ENCODE data around the gene PTTG2.
"Not testable (repeated sequence)": the region's sequence is repeated elsewhere in the genome, so short reads cannot be mapped to it uniquely, and the experiment has no call there.

Gene PTTG2

GRCh38 chr4:37960098-37960497 is at the start of gene PTTG2:
Gene PTTG2, plus strand, starts transcription at chr4:37960398. Its CDS starts 37 bp downstream, at chr4:37960435.
- no peak for DNase-seq (ENCODE audit: low read depth)
- TF ChIP-seq CTCF (IDR thresholded peaks at IDR 0.05; ENCODE audit: low read length, missing control alignments) = no peak
- no peak within 1 kb of the TSS for H3K4me3 ChIP-seq (replicated peaks; ENCODE audit: low read depth, low read length)

GRCh38 chr4:37914539-37914938 is 45.7 kb upstream of the PTTG2 start:
- TF ChIP-seq CTCF (IDR thresholded peaks at IDR 0.05; ENCODE audit: low read length, missing control alignments) = no peak

GRCh38 chr4:37917388-37917787 is 42.8 kb upstream of the PTTG2 start:
- TF ChIP-seq CTCF (IDR thresholded peaks at IDR 0.05; ENCODE audit: low read length, missing control alignments) = no peak
- DNase-seq (ENCODE audit: low read depth) = no peak
- H3K4me3 ChIP-seq (replicated peaks; ENCODE audit: low read depth, low read length) = no peak overlapping the region

More at GRCh38 chr4:37914539-37914938, 45.7 kb upstream of the PTTG2 start:
- H3K4me3 ChIP-seq (replicated peaks; ENCODE audit: low read depth, low read length) = no peak overlapping the region
- DNase-seq (ENCODE audit: low read depth) = no peak

GRCh38 chr4:37918653-37919052 is 41.5 kb upstream of the PTTG2 start:
- no peak for DNase-seq (ENCODE audit: low read depth)
- H3K4me3 ChIP-seq (replicated peaks; ENCODE audit: low read depth, low read length) = no peak overlapping the region
- TF ChIP-seq CTCF (IDR thresholded peaks at IDR 0.05; ENCODE audit: low read length, missing control alignments) = no peak

- no peak for TF ChIP-seq CTCF (IDR thresholded peaks at IDR 0.05; ENCODE audit: low read length, missing control alignments)
- DNase-seq (ENCODE audit: low read depth) = peak; percentile 83
- no peak overlapping the region for H3K4me3 ChIP-seq (replicated peaks; ENCODE audit: low read depth, low read length)
These were observed 37.9 kb upstream of the PTTG2 start for GRCh38 chr4:37922328-37922727.

- not testable (repeated sequence) for DNase-seq (ENCODE audit: low read depth); H3K4me3 ChIP-seq (replicated peaks; ENCODE audit: low read depth, low read length)
These were observed 37.1 kb upstream of the PTTG2 start for GRCh38 chr4:37923089-37923488.

GRCh38 chr4:37924946-37925345 is 35.3 kb upstream of the PTTG2 start:
- no peak overlapping the region for H3K4me3 ChIP-seq (replicated peaks; ENCODE audit: low read depth, low read length)
- DNase-seq (ENCODE audit: low read depth) = no peak
- no peak for TF ChIP-seq CTCF (IDR thresholded peaks at IDR 0.05; ENCODE audit: low read length, missing control alignments)
